Measurements from ENCODE around the gene SLC26A1.

- TF ChIP-seq POLR2A (IDR thresholded peaks at IDR 0.05; ENCODE audit: low read depth, low read length) (no peak), POLR2AphosphoS5 (IDR thresholded peaks at IDR 0.05; ENCODE audit: low read depth, low read length) (no peak), TAF1 (IDR thresholded peaks at IDR 0.05; ENCODE audit: borderline replicate concordance, low read depth, low read length) (no peak)
These were observed 7.9 kb downstream of the SLC26A1 start for GRCh38 chr4:985123-985830.
